ENCODE measurements around the gene ZGRF1. TPM values are rescaled to one million over a fixed set of nuclear protein-coding genes. Genes with fewer than 3 reads are reported as not detected.
"Not testable (repeated sequence)": the region's sequence is repeated elsewhere in the genome, so short reads cannot be mapped to it uniquely, and the experiment has no call there.

ZGRF1 gene, protein sequence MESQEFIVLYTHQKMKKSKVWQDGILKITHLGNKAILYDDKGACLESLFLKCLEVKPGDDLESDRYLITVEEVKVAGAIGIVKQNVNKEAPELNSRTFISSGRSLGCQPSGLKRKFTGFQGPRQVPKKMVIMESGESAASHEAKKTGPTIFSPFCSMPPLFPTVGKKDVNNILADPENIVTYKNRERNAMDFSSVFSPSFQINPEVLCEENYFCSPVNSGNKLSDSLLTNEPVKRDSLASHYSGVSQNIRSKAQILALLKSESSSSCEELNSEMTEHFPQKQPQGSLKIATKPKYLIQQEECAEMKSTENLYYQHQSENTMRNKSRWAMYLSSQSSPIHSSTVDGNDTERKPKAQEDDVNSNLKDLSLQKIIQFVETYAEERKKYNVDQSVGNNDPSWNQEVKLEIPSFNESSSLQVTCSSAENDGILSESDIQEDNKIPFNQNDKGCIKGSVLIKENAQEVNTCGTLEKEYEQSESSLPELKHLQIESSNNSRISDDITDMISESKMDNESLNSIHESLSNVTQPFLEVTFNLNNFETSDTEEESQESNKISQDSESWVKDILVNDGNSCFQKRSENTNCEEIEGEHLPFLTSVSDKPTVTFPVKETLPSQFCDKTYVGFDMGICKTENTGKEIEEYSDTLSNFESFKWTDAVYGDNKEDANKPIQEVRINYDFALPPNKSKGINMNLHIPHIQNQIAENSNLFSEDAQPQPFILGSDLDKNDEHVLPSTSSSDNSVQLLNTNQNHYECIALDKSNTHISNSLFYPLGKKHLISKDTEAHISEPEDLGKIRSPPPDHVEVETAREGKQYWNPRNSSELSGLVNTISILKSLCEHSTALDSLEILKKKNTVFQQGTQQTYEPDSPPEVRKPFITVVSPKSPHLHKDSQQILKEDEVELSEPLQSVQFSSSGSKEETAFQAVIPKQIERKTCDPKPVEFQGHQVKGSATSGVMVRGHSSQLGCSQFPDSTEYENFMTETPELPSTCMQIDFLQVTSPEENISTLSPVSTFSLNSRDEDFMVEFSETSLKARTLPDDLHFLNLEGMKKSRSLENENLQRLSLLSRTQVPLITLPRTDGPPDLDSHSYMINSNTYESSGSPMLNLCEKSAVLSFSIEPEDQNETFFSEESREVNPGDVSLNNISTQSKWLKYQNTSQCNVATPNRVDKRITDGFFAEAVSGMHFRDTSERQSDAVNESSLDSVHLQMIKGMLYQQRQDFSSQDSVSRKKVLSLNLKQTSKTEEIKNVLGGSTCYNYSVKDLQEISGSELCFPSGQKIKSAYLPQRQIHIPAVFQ (N-terminal part only)
- total RNA-seq: 2.6 TPM

DNA sequence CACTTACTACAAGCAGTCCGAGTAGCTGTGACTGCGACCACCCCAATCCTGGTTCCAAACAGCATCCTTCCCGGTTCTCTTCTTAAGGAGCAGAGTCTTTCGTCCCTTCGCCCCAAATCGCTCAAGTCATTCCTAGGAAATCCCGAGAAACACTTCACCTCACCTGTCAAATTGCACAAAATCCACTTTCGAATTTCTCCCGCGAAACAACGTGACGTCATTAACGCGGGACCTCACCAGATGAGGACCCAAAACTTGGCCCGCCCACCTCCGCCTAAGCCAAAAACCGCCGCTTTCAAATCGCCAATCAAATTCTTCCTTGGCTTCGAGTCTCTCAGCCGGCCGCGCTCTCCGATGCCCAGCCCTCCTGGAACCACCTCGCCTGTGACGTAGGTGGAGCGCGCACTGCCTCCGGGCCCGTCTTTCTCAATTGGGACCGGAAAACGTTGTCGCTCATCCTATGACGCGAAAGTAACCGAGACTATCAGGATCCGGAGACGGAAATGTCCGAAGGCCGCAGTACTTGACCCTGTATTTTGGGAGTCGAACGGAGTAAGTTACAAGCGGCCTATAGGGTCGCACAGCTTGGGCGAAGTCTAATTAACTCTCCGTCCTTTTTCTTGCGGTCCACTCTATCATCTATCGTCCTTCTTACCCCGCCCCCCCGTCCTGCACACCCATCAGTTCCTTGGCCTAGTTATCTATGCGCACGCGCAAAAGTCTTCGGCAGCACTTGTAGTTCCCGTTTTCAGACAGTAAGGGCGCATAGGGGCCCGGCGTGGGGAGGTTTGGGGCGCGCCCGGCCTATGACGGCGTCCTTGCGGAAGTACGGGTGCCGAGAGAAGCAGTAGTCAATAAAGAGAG lies at the start of gene ZGRF1, which contains the start of gene LARP7:
TSS of gene ZGRF1 (minus strand) at position 222 of the 864 bp plus-strand sequence. CDS start 3,733 bp downstream, outside the sequence.
TSS of gene LARP7 (plus strand) at position 456 of the 864 bp plus-strand sequence. CDS start 7,527 bp downstream, outside the sequence.
- peak; percentile 99 for DNase-seq (ENCODE audit: low spot score)

DNA sequence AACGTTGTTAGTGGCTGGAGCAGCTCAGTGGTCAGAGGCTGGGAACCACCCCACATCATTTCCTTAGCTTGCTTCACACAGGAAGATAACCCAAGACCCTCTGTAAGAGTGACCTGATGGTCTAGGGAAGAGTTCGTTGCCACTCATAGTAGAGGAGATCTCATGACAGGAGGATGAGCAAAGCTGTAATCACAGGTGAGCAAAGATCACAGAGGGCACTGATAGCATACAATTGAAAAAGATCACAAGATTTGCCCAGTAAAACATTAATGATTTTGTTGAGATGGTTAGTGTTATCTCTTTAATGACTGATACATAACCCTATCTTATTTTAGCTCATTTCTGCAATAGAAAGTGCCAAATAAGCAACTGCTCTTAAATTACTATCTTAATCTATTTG lies 44.3 kb upstream of the ZGRF1 start:
- DNase-seq (ENCODE audit: low spot score): no peak

GRCh38 chr4:112677519-112678091 lies 40.9 kb upstream of the ZGRF1 start:
- no peak for DNase-seq (ENCODE audit: low spot score)

GRCh38 chr4:112674376-112674775 lies 37.7 kb upstream of the ZGRF1 start:
- no peak for DNase-seq (ENCODE audit: low spot score)

DNA sequence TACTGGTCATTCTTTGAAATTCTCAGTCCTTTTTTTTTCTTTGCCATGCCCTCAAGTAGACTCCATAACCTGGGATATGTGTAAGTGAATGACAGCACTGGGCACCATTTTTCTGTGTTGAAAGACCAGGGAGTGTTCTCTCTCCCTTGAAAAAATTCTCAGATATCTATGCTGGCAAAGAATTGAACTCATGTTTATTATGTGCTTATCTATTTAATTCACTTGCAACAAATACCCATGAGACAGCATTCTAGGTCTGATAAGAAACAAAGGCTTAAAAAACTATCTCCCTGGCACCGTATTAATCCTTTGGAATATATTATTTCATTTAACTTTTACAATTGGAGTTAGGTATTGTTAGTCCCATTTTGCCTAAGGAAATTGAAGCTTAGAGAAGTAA lies 37.0 kb upstream of the ZGRF1 start:
- no peak for DNase-seq (ENCODE audit: low spot score)

GRCh38 chr4:112673076-112673475 lies 36.4 kb upstream of the ZGRF1 start:
- DNase-seq (ENCODE audit: low spot score): no peak

GRCh38 chr4:112668131-112668530 lies 31.4 kb upstream of the ZGRF1 start:
- DNase-seq (ENCODE audit: low spot score): no peak

DNA sequence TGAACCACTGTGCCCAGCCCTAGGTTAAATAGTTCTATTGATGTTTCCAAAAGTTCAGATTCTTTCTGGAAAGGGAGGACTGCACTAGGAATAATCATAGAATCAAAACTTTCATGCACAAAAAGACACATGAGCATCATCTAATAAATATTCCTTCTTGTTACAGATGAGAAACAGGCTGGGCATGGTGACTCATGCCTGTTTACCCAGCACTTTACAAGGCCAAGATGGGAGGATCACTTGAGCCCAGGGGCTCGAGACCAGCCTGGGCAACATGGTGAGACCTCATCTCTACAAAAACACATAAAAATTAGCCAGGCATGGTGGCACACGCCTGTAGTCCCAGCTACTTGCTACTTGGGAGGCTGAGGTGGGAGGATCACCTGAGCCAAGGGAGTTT lies 27.9 kb upstream of the ZGRF1 start:
- DNase-seq (ENCODE audit: low spot score): no peak

GRCh38 chr4:112656115-112656514 lies 19.4 kb upstream of the ZGRF1 start:
- not testable (repeated sequence) for DNase-seq (ENCODE audit: low spot score)

GRCh38 chr4:112655270-112655669 lies 18.6 kb upstream of the ZGRF1 start:
- DNase-seq (ENCODE audit: low spot score): no peak

- DNase-seq (ENCODE audit: low spot score): no peak
These were observed 15.5 kb upstream of the ZGRF1 start for GRCh38 chr4:112652216-112652615.

DNA sequence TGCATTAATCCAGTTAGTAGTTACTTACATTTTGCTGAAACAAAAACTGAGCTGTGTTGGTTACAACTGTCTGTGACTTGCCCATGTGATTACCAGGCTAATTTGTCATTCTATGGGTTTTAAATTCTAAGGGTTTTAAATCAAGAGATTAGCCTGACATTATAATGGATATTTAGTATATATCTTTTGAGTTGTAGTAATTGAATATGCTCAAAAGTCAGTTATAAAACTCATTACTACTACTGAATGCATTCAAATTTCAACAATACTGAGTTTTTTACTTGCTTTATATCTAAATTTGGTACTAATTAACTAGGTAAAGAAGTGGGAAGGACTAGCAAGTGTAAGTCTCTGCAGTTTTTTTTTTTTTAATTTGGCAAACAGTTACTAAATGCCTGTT lies 14.9 kb upstream of the ZGRF1 start:
- no peak for DNase-seq (ENCODE audit: low spot score)

DNA sequence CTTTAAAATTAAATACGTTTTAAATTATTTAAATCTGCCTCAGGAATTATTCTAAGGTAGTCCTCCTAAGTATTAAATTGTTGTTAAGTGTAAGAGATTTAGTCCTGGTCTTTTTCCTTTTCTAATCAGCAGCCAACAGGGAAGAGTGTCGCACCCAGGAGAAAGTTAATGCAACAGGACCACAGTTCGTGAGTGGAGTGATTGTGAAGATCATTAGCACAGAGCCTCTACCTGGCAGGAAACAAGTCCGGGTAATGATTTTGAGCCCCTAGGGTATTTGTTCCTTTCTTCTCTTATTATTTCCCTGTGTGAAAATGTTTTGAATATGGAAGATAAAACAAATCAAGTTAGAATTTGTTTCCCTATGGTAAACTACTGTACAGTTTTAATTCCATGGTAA lies 13.6 kb upstream of the ZGRF1 start:
- DNase-seq (ENCODE audit: low spot score): no peak

GRCh38 chr4:112649055-112649408 lies 12.3 kb upstream of the ZGRF1 start:
- DNase-seq (ENCODE audit: low spot score): no peak

DNA sequence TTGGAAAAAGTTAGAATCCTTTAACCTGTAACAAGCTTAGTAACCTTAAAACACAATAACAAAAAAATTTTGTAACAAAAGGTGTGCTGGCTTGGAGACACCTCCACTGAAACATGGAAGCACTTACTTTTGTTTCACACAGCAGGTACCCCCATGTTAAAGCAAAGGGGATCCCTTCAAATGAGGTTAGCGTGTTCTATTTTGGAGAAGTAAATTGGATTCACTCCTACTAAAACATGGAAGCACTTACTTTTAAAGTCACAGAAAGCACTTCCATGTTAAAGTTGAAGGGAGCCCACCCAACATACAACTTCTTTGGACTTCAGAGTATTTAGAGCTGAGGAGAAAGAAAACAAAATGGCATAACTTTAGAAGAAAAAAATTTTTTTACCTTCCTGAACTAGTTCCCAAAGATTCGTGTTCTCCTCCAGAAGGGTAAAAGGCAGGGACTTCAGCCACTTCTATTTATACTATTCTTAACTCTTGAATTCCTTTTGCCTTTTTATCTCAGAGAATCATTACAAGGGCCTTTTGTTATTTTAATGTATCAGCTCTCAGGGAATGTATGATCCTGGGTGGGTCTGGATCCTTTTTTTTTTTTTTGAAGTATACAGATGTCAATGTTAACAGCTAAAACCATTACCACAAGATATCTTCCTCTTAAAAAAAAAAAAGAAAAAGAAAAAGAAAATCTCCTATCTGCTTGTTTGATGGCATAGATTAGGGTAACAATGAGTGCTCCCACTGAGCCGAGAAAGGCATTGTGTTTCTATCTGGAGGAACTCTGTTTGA lies 11.8 kb upstream of the ZGRF1 start:
- no peak for DNase-seq (ENCODE audit: low spot score)

GRCh38 chr4:112647785-112648184 lies 11.1 kb upstream of the ZGRF1 start:
- DNase-seq (ENCODE audit: low spot score): no peak

GRCh38 chr4:112646632-112647537 lies 10.2 kb upstream of the ZGRF1 start:
- no peak for DNase-seq (ENCODE audit: low spot score)

DNA sequence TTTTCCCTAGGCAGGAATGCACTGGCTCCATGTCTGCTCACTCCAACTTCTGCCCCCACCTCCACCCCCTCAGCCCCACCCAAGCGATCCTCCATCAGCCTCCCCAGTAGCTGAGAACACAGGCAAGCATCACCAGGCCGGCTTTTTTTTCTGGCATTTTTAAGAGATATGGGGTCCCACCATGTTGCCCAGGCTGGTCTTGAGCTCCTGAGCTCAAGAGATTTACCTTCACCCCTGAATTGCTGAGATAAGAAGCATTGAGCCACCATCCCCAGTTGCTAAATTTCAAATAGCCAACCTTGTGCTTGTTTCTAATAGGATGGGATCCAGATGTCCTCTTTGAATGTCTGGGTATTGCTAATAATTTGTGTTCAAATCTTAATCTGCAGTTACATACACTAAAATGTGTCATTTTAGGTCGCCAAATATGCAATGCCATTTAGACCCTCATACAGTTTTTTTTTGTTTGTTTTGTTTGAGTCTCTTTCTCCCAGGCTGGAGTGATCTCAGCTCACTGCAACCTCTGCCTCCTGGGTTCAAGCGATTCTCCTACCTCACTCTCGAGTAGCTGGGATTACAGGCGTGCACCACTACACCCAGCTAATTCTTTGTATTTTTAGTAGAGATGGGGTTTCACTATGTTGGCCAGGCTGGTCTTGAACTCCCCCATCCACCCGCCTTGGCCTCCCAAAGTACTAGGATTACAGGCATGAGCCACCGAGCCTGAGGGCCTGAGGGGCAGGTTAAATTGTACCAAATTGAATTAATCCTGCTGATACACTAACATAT lies 9.0 kb upstream of the ZGRF1 start:
- DNase-seq (ENCODE audit: low spot score): no peak

Data from mucosa of gallbladder (tissue), 1 donor.